Measurements from ENCODE around the gene ADAT3. TPM values are rescaled to one million over a fixed set of nuclear protein-coding genes. Genes with fewer than 3 reads are reported as not detected.

Gene ADAT3
- total RNA-seq, 1 donor = 3.9 TPM

DNA sequence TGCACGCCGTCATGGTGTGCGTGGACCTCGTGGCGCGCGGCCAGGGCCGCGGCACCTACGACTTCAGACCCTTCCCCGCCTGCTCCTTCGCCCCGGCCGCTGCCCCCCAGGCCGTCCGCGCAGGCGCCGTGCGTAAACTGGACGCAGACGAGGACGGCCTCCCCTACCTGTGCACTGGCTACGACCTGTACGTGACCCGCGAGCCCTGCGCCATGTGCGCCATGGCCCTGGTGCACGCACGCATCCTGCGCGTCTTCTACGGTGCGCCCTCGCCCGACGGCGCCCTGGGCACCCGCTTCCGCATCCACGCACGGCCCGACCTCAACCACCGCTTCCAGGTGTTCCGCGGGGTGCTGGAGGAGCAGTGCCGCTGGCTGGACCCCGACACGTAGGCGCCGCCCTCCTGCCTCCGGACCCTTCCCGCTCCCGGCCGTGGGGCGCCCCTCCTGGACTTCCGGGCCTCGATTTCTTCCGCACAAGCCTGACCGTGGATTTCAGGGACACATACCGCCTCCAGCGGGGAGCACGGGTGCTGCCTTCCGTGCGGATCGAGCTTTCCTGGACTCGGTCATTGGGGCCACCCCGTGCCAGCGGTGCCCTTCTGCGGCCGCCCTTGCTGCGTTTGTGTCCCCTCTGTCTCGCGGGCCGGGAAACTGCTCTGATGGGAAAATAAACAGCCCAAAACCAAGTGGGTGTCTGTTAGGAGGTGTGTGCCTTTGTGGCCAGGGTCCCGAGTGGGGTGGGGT lies 7.7 kb downstream of the ADAT3 start:
- TF ChIP-seq, protein P1, sequence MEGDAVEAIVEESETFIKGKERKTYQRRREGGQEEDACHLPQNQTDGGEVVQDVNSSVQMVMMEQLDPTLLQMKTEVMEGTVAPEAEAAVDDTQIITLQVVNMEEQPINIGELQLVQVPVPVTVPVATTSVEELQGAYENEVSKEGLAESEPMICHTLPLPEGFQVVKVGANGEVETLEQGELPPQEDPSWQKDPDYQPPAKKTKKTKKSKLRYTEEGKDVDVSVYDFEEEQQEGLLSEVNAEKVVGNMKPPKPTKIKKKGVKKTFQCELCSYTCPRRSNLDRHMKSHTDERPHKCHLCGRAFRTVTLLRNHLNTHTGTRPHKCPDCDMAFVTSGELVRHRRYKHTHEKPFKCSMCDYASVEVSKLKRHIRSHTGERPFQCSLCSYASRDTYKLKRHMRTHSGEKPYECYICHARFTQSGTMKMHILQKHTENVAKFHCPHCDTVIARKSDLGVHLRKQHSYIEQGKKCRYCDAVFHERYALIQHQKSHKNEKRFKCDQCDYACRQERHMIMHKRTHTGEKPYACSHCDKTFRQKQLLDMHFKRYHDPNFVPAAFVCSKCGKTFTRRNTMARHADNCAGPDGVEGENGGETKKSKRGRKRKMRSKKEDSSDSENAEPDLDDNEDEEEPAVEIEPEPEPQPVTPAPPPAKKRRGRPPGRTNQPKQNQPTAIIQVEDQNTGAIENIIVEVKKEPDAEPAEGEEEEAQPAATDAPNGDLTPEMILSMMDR (IDR thresholded peaks at IDR 0.05; ENCODE audit: insufficient read depth, low read depth, low read length) = no peak
- no peak for DNase-seq (ENCODE audit: low read depth)
- no peak overlapping the region for H3K4me3 ChIP-seq (ENCODE audit: low read depth, low read length)

DNA sequence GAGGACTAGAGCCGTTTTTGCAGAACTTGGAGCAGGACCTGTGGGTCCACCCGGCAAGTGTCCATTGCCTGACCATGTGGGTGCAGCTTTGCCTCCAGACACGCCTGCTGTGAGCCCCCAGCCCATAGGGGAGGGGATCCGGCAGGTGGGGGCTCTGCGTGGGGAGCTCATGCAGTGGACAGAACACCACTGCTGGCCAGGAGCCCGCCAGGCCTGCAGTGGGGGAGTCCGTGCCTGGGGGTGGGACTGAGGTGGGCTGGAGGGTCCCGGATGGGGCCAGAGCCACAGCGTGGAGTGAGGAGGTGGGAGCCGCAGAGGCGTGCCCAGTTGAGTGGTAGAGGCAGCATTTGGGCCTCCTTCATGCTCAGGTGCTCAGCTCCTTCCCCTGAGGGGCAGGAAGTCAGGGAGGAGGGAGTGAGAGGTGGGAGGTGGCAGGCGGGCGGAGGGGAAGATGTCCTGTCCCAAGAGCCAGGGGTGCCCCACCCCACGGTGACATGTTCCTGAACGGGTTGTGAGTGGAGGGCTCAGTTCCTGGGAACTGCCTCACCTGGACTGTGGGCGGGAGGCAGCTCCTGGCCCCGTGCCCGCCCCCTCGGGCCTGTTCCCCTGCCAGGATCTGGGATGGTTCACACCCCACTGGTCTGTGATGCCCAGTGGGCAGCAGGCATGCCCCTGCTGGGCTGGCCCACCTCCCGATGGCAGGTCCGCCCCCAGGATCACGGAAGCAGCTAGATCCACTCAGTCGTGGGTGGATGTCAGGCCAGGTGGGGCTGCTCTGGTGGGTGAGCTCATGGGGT lies 8.8 kb downstream of the ADAT3 start:
- DNase-seq (ENCODE audit: low read depth) = no peak
- no peak overlapping the region for H3K4me3 ChIP-seq (ENCODE audit: low read depth, low read length)
- TF ChIP-seq, protein P1 (IDR thresholded peaks at IDR 0.05; ENCODE audit: insufficient read depth, low read depth, low read length) = no peak

DNA sequence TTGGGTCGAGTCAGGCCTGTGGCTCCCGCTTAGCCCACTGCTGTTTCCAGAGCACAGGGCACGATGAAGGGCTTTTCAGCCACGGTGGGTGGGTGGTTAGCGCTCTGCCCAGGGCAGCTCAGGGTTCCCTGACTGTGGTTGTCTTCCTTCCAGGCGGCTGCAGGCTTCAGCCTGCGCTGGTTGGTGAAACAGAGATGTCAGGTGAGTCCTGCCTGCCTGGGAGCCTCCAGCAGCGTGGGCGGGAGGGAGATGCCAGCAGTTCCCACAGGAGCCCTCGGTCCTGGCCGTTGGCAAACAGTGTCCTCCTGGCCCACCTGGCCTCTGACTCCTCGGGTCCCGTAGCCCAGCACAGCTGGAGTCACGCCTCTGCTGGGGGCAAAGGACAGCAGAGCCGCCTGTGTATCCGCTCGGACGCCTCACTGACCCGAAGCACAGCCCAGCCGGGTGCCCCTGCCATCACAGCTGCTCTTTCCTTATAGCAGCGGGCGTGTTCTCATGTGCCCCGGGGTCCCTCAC lies 9.7 kb downstream of the ADAT3 start:
- no peak overlapping the region for H3K4me3 ChIP-seq (ENCODE audit: low read depth, low read length)
- DNase-seq (ENCODE audit: low read depth) = no peak
- TF ChIP-seq, protein P1 (IDR thresholded peaks at IDR 0.05; ENCODE audit: insufficient read depth, low read depth, low read length) = no peak

DNA sequence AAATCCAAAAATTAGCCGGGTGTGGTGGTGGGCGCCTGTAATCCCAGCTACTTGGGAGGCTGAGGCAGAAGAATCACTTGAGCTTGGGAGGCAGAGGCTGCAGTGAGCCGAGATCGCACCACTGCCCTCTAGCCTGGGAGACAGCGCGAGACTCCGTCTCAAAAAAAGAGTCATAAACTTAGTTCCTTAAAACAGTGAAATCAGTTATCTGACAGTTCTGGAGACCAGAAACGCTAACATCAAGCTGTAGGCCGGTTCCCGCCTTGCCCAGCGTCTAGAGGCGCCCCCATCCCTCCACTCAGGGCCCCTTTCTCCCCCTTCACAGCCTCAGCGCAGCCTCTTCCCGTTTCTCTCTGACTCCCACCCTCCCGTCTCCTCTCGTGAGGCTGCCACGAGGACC lies 11.9 kb downstream of the ADAT3 start:
- no peak for DNase-seq (ENCODE audit: low read depth)
- TF ChIP-seq, protein P1 (IDR thresholded peaks at IDR 0.05; ENCODE audit: insufficient read depth, low read depth, low read length) = no peak
- H3K4me3 ChIP-seq (ENCODE audit: low read depth, low read length) = no peak overlapping the region

DNA sequence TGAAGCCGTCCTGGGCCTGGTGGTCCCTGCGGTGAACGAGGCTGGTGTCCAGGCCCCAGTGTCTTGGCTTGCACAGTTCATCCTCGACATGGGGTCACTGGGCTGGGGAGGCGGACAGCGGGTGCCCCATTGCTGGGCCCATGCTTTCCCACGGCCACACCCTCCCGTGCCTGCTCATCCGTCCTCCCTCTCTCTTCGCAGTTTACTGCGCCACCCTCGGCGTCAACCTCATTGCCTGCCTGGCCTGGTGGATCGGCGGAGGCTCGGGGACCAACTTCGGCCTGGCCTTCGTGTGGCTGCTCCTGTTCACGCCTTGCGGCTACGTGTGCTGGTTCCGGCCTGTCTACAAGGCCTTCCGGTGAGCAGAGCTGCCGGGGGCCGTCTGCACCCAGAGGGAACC lies 12.7 kb downstream of the ADAT3 start:
- no peak for DNase-seq (ENCODE audit: low read depth)
- TF ChIP-seq, protein P1 (IDR thresholded peaks at IDR 0.05; ENCODE audit: insufficient read depth, low read depth, low read length) = no peak
- no peak overlapping the region for H3K4me3 ChIP-seq (ENCODE audit: low read depth, low read length)

DNA sequence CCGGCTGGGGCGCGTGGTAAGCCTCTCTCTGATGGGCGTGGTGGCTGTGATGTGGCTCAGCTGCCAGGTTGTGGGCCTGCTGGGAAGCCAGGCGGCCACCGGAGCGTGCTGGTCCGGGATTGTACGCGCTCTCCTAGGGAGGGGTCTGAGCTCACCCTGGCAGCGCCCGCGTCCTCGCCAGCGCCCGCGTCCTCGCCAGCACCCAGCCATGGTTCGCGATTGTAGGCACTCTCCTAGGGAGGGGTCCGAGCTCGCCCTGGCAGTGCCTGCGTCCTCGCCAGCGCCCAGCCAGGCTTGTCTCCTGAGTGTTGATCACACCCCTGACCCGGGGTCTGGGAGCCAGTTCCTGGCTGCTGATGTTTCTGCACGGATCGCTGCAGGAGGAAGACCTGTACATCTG lies 13.8 kb downstream of the ADAT3 start:
- TF ChIP-seq, protein P1 (IDR thresholded peaks at IDR 0.05; ENCODE audit: insufficient read depth, low read depth, low read length) = no peak
- DNase-seq (ENCODE audit: low read depth) = no peak
- no peak overlapping the region for H3K4me3 ChIP-seq (ENCODE audit: low read depth, low read length)

Measured in fibroblast of villous mesenchyme (primary cell).